HG03571 (cell line): ENCODE data around the gene TAF1.
"Not testable (repeated sequence)": the region's sequence is repeated elsewhere in the genome, so short reads cannot be mapped to it uniquely, and the experiment has no call there.

Source experiments
- ATAC-seq: cut with Tn5 transposase; IDR thresholded peaks from one replicate; pipeline ENCODE4 v1.9.1; 2021; ENCODE audit not compliant: unreplicated experiment

TAF1 gene

DNA sequence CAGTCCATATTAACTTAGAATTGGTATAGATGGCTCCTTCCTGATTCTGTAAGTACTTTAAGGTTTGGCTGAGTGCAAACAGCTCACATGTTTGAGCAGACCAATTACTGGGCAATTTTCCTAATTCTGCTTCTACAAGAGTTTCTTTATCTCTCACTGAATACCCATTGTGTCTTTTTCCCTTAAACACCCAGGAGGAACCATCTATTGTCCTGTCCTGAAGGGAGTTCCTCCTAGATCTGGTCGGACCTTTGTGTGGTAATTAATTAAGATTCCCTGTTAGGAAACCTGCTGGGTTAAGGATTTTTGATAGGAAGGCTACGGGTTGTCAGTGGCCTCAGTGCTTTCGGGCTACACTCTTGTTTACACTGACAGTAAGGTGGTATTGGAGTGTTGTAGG, 129.8 kb downstream of the TAF1 start:
- ATAC-seq: not testable (repeated sequence)

DNA sequence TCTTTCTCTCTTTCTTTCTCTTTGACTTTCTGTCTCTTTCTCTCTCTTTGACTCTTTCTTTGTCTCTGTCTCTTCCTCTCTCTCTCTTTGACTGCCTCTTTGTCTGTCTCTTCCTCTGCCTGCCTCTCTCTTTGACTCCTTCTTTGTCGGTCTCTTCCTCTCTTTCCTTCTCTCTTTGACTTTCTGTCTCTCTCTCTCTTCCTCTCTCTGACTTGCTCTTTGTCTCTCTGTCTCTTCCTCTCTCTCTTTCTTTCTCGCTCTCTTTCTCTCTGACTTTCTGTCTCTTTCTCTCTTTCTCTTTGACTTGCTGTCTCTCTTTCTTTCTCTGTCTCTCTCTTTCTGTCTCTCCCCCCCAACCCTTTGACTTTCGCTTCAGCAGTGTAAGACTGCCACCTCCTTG, 130.3 kb downstream of the TAF1 start:
- ATAC-seq: no peak

- not testable (repeated sequence) for ATAC-seq
Observed at GRCh38 chrX:71502080-71502479, 135.9 kb downstream of the TAF1 start.

DNA sequence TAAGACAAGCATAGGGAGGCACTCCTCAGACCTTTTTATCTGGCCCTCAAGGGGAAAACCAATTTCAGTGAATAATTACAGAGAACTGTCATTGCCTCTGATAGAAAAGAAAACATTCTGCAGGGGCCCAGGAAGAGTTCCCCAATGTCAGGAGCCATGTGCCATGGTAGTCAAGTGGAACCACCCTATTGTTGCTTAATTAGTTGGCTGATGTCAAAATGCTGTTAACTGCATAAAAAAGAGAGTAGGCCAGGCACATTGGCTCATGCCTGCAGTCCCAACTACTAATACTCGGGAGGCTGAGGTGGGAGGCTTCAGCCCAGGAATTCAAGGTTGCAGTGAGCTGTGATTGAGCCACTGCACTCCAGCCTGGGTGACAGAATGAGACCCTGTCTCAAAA, 138.2 kb downstream of the TAF1 start:
- no peak for ATAC-seq

DNA sequence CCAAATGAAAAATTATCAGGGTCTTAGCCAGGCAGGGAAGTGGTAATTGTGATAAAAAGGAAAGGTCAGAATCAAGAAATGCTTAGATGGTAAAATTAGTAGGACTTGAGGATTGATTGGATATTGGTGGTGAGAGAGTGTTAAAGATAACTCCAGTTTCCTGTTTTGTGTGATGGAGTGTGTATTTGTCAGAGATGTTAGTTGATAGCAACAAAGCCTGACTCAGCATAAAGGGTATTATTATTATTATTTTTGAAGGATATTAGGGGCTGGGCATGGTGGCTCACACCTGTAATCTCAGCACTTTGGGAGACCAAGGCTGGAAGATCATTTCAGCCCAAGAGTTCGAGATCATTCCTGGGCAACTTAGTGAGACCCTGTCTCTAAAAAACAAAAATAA, 143.1 kb downstream of the TAF1 start:
- ATAC-seq: no peak

DNA sequence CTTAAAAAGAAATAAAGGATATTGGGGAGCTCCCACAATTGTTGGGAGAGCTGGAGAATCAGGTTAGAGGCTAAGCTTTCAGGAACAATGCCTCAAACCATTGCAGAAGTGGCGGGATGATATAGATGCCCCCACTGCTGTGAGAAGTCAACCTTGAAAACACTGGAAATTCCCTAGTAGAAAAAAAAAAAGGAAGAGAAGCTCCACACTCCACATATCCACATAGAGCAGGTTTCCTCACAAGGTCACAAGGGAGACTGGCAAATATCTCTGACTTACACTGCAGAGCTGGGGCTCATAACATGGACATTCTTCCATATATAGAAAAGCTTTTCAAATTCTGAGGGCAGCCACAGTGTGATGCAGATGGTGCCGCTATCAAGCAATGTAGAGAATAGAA, 144.0 kb downstream of the TAF1 start:
- no peak for ATAC-seq

- ATAC-seq: not testable (repeated sequence)
Observed at GRCh38 chrX:71513731-71514130, 147.6 kb downstream of the TAF1 start.

DNA sequence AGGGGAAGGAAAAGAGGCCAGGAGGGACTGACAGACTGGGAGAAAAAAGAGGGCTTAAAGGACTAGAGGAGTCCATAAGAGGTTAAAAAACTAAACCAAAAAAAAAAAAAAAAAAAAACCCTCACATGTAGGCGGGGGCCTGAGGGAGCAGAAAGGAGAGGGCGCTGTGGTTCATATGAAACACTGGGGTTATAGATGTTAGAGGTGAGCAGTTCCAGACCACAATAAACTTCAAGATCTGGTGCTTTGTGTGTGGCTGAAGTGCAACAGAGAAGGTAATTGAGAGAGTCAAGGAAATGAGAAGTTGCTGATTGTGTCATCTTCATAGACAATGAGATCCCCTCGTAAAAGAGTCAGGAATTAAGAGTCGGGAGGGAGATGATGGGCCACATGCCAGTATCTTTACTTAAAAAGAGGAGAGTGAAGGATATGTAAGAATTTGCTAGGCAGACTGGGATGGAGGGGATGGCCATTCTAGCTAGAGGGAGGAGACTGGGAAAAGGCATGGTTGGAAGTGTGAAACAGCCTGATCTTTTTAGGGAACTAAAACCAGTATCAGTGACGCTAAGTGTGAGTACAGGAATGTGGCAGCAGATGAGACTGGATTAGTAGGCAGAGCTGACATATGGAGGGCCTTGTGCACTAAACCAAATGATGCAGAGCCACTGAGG, 148.3 kb downstream of the TAF1 start:
- ATAC-seq: no peak

GRCh38 chrX:71515038-71515396, 148.9 kb downstream of the TAF1 start:
- no peak for ATAC-seq
